ENCODE measurements around the gene SEMA3E. TPM values are rescaled to one million over a fixed set of nuclear protein-coding genes. Genes with fewer than 3 reads are reported as not detected.
A peak's percentile ranks its signal among the peaks of the same experiment; 100 is the strongest.

Gene SEMA3E
- total RNA-seq, 1 donor, result 0.43 TPM

GRCh38 chr7:83547526-83547925, 101.4 kb downstream of the SEMA3E start:
- peak; percentile 2 for DNase-seq (ENCODE audit: low read depth)
- TF ChIP-seq CTCF (IDR thresholded peaks at IDR 0.05; ENCODE audit: insufficient read depth, low read depth, low read length), result no peak
- H3K4me3 ChIP-seq (ENCODE audit: low read depth, low read length), result no peak overlapping the region

- no peak for TF ChIP-seq CTCF (IDR thresholded peaks at IDR 0.05; ENCODE audit: insufficient read depth, low read depth, low read length)
- H3K4me3 ChIP-seq (ENCODE audit: low read depth, low read length), result no peak overlapping the region
- DNase-seq (ENCODE audit: low read depth), result no peak
Observed at GRCh38 chr7:83546586-83546985, 102.4 kb downstream of the SEMA3E start.

DNA sequence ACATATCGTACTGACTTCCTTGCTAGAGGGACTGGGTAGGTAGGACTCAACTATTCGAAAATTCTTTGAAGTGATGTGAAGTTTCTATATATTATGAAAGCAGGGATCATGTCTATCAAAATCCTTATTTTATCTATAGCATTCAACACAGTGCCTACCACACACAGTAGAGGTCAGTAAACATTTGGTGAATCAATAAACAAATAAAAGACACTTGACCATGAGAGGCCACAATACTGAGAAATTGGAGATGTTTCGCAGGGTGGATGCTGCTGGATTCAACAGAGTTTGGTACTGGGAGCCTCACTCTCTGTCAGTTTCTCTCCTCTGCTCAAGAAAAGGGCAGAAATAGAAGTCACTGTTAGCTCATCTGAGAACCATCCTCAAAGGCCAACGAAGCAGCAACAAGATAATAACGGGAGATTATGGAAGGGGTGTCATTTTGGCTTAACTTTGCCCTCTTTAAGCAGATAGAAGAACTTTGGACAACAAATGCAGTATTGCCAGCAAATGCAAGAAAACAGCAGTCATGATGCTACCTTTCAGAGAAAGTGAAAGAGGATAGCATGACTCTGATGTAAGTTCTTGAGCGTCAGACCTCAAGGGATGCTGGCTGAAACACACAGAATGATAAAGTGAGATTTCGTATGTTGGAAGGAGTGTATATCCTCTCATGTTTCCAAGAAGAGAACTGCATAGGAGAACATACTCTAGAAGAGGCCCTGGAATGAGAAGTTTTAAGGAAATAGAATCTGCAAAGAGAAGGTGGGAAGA, 107.6 kb downstream of the SEMA3E start:
- no peak for DNase-seq (ENCODE audit: low read depth)
- no peak for TF ChIP-seq CTCF (IDR thresholded peaks at IDR 0.05; ENCODE audit: insufficient read depth, low read depth, low read length)
- H3K4me3 ChIP-seq (ENCODE audit: low read depth, low read length), result no peak overlapping the region

- no peak for DNase-seq (ENCODE audit: low read depth)
- no peak for TF ChIP-seq CTCF (IDR thresholded peaks at IDR 0.05; ENCODE audit: insufficient read depth, low read depth, low read length)
Observed at GRCh38 chr7:83534488-83534887, 114.5 kb downstream of the SEMA3E start.

GRCh38 chr7:83532219-83532618, 116.7 kb downstream of the SEMA3E start:
- DNase-seq (ENCODE audit: low read depth), result no peak
- TF ChIP-seq CTCF (IDR thresholded peaks at IDR 0.05; ENCODE audit: insufficient read depth, low read depth, low read length), result no peak
- no peak overlapping the region for H3K4me3 ChIP-seq (ENCODE audit: low read depth, low read length)

More at GRCh38 chr7:83534488-83534887, 114.5 kb downstream of the SEMA3E start:
- no peak overlapping the region for H3K4me3 ChIP-seq (ENCODE audit: low read depth, low read length)

DNA sequence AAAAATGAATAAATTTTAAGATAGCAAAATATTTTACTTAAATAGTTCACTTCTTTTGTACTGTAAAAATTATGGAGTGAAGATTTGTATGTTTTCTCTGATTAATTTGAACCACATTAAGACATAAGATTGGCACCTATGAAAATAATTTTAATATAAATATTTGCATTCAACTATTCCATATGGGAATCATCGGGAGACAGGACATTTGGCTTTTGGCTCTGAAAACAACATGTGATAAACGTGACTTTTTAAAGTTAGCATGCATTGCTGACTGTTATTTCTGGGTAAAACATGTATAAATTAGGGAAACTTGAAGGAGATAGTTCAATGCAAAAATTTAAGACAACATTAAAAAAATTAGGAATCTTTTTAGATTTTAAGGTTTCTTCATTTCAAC, 117.2 kb downstream of the SEMA3E start:
- no peak for TF ChIP-seq CTCF (IDR thresholded peaks at IDR 0.05; ENCODE audit: insufficient read depth, low read depth, low read length)
- H3K4me3 ChIP-seq (ENCODE audit: low read depth, low read length), result no peak overlapping the region
- DNase-seq (ENCODE audit: low read depth), result no peak
